Uterus (tissue), 2 donors: ENCODE measurements around the gene DPM1.

ENCODE experiments used
- POLR2A ChIP-seq, 2 donors: fragments of 450-650 bp; IDR thresholded peaks; one replicate each; pipeline ENCODE4 v1.6.1; 2016; ENCODE audit warnings: antibody characterized with exemption in 2 of 2, mild to moderate bottlenecking in 1 of 2, moderate library complexity in 1 of 2
- TF ChIP-seq, protein P1 (sequence below), 4 experiments: fragments of 200-600 bp in 2 of 4; fragments of 450-650 bp in 2 of 4; sonication (generic) in 2 of 4; IDR thresholded peaks; one replicate each; pipeline ENCODE4 v1.5.1; 2016 to 2019; ENCODE audit warnings: antibody characterized with exemption in 4 of 4, mild to moderate bottlenecking in 2 of 4, moderate library complexity in 1 of 4

DNA sequence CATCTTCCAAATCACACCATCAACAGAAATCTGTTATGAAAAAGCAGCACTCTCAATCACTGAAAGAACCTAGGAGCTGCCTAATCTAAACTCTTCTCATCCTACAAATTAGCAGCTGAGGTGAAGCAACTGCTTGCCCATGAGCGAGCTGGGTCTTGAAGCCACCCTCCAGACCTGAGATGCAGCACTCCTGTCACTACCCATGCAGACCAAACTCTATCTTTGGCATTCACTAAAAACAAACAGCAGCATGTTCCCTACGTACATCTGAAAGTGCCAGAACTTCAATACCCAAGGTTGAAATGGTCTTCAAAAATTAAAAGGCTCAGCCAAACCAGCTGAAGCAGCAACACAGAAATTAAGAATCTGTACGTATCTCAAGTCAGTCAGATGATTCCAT is 41.4 kb downstream of the DPM1 start:
- TF ChIP-seq, protein P1, sequence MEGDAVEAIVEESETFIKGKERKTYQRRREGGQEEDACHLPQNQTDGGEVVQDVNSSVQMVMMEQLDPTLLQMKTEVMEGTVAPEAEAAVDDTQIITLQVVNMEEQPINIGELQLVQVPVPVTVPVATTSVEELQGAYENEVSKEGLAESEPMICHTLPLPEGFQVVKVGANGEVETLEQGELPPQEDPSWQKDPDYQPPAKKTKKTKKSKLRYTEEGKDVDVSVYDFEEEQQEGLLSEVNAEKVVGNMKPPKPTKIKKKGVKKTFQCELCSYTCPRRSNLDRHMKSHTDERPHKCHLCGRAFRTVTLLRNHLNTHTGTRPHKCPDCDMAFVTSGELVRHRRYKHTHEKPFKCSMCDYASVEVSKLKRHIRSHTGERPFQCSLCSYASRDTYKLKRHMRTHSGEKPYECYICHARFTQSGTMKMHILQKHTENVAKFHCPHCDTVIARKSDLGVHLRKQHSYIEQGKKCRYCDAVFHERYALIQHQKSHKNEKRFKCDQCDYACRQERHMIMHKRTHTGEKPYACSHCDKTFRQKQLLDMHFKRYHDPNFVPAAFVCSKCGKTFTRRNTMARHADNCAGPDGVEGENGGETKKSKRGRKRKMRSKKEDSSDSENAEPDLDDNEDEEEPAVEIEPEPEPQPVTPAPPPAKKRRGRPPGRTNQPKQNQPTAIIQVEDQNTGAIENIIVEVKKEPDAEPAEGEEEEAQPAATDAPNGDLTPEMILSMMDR (IDR thresholded peaks at IDR 0.05) = no peak
- TF ChIP-seq POLR2A (IDR thresholded peaks at IDR 0.05) = no peak
